ENCODE measurements around the gene CMTM3. TPM values are rescaled to one million over a fixed set of nuclear protein-coding genes. Genes with fewer than 3 reads are reported as not detected.

Gene CMTM3
- total and polyA plus RNA-seq, 2 of the 4 experiments (the other 2 are of a cell fraction), result 4.5 to 35.5 TPM

GRCh38 chr16:66658143-66658859, 53.8 kb downstream of the CMTM3 start (continued):
- TF ChIP-seq USF2 (IDR thresholded peaks at IDR 0.05; ENCODE audit: low read depth, low read length), result no peak

GRCh38 chr16:66658860-66659190, 54.3 kb downstream of the CMTM3 start:
- CTCF ChIA-PET, result no interaction called here
- H2AK5ac ChIP-seq (ENCODE audit: low read depth, low read length), result no peak overlapping the region
- H2BK5ac ChIP-seq (ENCODE audit: low read depth, low read length, poor library complexity, severe bottlenecking), result no peak overlapping the region
- no peak overlapping the region for H2AK9ac ChIP-seq (replicated peaks; ENCODE audit: low read depth, low read length, poor library complexity)
- WGBS, 2 experiments (ENCODE audit: extremely low coverage in 2 of 2, insufficient read length in 1 of 2), result 100% methylated on average over 2 of the region's 5 CpGs; no CpG with 5 or more reads in 1 of the 2 experiments
- 0 out of 2 replicates have a peak, but pooled peaks cover 3% of the 10 kb centered on the region for H3K9me1 ChIP-seq (ENCODE audit: insufficient read depth, low read length)
- H4K5ac ChIP-seq (ENCODE audit: low read depth, low read length), result no peak overlapping the region
- dilution Hi-C loops (cut with HindIII; ENCODE audit: low sequenced_read_pairs, unreplicated experiment), result no loop called here
- no peak overlapping the region for H3K18ac ChIP-seq (ENCODE audit: low read depth, low read length)
- POLR2A ChIA-PET (ENCODE audit: unreplicated experiment), result no interaction called here
- no peak overlapping the region for H3K23ac ChIP-seq (ENCODE audit: low read depth, low read length)
- H3K4me3 ChIP-seq (ENCODE audit: insufficient read depth, low read depth, low read length), result no peak overlapping the region
- H4K8ac ChIP-seq (ENCODE audit: low read depth in 2 of 2, low read length in 2 of 2), result no peak overlapping the region
- no peak overlapping the region for H2AFZ ChIP-seq (replicated peaks; ENCODE audit: low read length, poor library complexity)
- no peak overlapping the region for H2BK20ac ChIP-seq (ENCODE audit: low read depth, low read length)
- H3K4me2 ChIP-seq (ENCODE audit: low read depth, low read length), result no peak overlapping the region
- peaks cover 11% of the 10 kb centered on the region for H3K4me1 ChIP-seq (ENCODE audit: control insufficient read depth, insufficient read depth, low read length)
- BruUV-seq (replicated peaks), result no TSS peak
- no peaks in the 10 kb centered on the region for H3K36me3 ChIP-seq (ENCODE audit: control insufficient read depth, insufficient read depth, low read length)
- H3K4ac ChIP-seq (ENCODE audit: low read depth, low read length), result no peak overlapping the region
- no peak overlapping the region for H3K56ac ChIP-seq (ENCODE audit: extremely low read depth, insufficient read depth, low read length)
- H3K27ac ChIP-seq (ENCODE audit: insufficient read depth, low read length), result no peak overlapping the region
- 0 out of 2 replicates have a peak, but pooled peaks cover 4% of the 10 kb centered on the region for H4K20me1 ChIP-seq (ENCODE audit: insufficient read depth, low read length)
- H3K27me3 ChIP-seq (ENCODE audit: control insufficient read depth, insufficient read depth, low read length), result no peaks in the 10 kb centered on the region
- intact Hi-C loops (cut with micrococcal nuclease), result no loop called here
- H4K91ac ChIP-seq (ENCODE audit: insufficient read depth, low read depth, low read length), result no peak overlapping the region
- H3K14ac ChIP-seq (replicated peaks; ENCODE audit: low read depth, low read length), result no peak overlapping the region
- no peak overlapping the region for H3K9ac ChIP-seq (ENCODE audit: low read depth, low read length)
- in situ Hi-C loops (cut with MboI; ENCODE audit: low sequenced_read_pairs), result no loop called here
- H3K79me1 ChIP-seq (ENCODE audit: low read depth in 1 of 2, low read length in 2 of 2), result peaks cover 15 to 17% of the 10 kb centered on the region in 2 experiments
- no peak for ATAC-seq (ENCODE audit: low read depth)
- H3K9me3 ChIP-seq (ENCODE audit: control insufficient read depth, insufficient read depth, low read length), result no peaks in the 10 kb centered on the region
- H2BK15ac ChIP-seq (ENCODE audit: low read depth, low read length), result no peak overlapping the region
- H2BK120ac ChIP-seq (ENCODE audit: low read depth, low read length), result no peak overlapping the region
- DNase-seq, result no peak
- TF ChIP-seq POLR2A (IDR thresholded peaks at IDR 0.05; ENCODE audit: low read depth, low read length) (no peak), RCOR1 (IDR thresholded peaks at IDR 0.05; ENCODE audit: insufficient replicate concordance, low read length) (no peak), CHD1 (IDR thresholded peaks at IDR 0.05; ENCODE audit: low read depth, low read length) (no peak), MXI1 (IDR thresholded peaks at IDR 0.05; ENCODE audit: borderline replicate concordance, low read depth, low read length) (no peak), ELK1 (IDR thresholded peaks at IDR 0.05; ENCODE audit: borderline replicate concordance, low read depth, low read length) (no peak), CEBPB (IDR thresholded peaks at IDR 0.05; ENCODE audit: low read depth, low read length) (no peak), CTCF (conservative IDR thresholded peaks at IDR 0.05; ENCODE audit: low read depth, low read length) (no peak), RFX5 (IDR thresholded peaks at IDR 0.05; ENCODE audit: low read depth, low read length) (no peak), NFE2L2 (IDR thresholded peaks at IDR 0.05; ENCODE audit: low read depth, low read length) (no peak), SMC3 (IDR thresholded peaks at IDR 0.05; ENCODE audit: low read depth, low read length) (no peak), MAFK (IDR thresholded peaks at IDR 0.05; ENCODE audit: low read depth, low read length) (no peak), MAZ (IDR thresholded peaks at IDR 0.05; ENCODE audit: borderline replicate concordance, low read depth, low read length) (no peak)
